ENCODE data around the gene ARID5A. TPM values are rescaled to one million over a fixed set of nuclear protein-coding genes. Genes with fewer than 3 reads are reported as not detected.
A peak's percentile ranks its signal among the peaks of the same experiment; 100 is the strongest.

Gene ARID5A
- total RNA-seq, 1 donor from 2014 or later = 17.3 TPM

GRCh38 chr2:96505231-96505889 is 31.2 kb upstream of the ARID5A start, which contains the start of gene NEURL3:
Gene NEURL3 (minus strand): TSS chr2:96505357. CDS start chr2:96505286, 71 bp downstream.
- Histone ChIP-seq H3K4me3 (no peak within 1 kb of the TSS), H3K36me3 (no peaks in the 10 kb centered on the region), H3K9me3 (replicated peaks) (no peaks in the 10 kb centered on the region), H3K4me1 (peaks cover 43% of the 10 kb centered on the region), H3K27me3 (ENCODE audit: low read depth) (peaks cover 19% of the 10 kb centered on the region), H3K27ac (replicated peaks) (no peak within 1 kb of the TSS)
- no peak for DNase-seq
- intact Hi-C loops (cut with micrococcal nuclease) = loop anchor here (5.0 kb wide), 1 partner anchor 98 kb away; no protein-coding TSS in a partner anchor
- TF ChIP-seq CTCF (IDR thresholded peaks at IDR 0.05; ENCODE audit: borderline replicate concordance) = no peak

GRCh38 chr2:96506016-96506906 is 30.3 kb upstream of the ARID5A start:
- no peak for TF ChIP-seq CTCF (IDR thresholded peaks at IDR 0.05; ENCODE audit: borderline replicate concordance)
- H3K4me1 ChIP-seq = peaks cover 38% of the 10 kb centered on the region
- no peaks in the 10 kb centered on the region for H3K9me3 ChIP-seq (replicated peaks)
- H3K27ac ChIP-seq (replicated peaks) = no peak overlapping the region
- no peak overlapping the region for H3K4me3 ChIP-seq
- peaks cover 15% of the 10 kb centered on the region for H3K27me3 ChIP-seq (ENCODE audit: low read depth)
- intact Hi-C loops (cut with micrococcal nuclease) = loop anchor here (5.0 kb wide), 1 partner anchor 99 kb away; no protein-coding TSS in a partner anchor
- no peaks in the 10 kb centered on the region for H3K36me3 ChIP-seq
- DNase-seq = no peak

GRCh38 chr2:96506907-96507240 is 29.7 kb upstream of the ARID5A start:
- no peaks in the 10 kb centered on the region for H3K9me3 ChIP-seq (replicated peaks)
- H3K36me3 ChIP-seq = no peaks in the 10 kb centered on the region
- intact Hi-C loops (cut with micrococcal nuclease) = loop anchor here (5.0 kb wide), 1 partner anchor 100 kb away; no protein-coding TSS in a partner anchor
- peaks cover 33% of the 10 kb centered on the region for H3K4me1 ChIP-seq
- no peak overlapping the region for H3K4me3 ChIP-seq
- TF ChIP-seq CTCF (IDR thresholded peaks at IDR 0.05; ENCODE audit: borderline replicate concordance) = no peak
- DNase-seq = no peak
- no peak overlapping the region for H3K27ac ChIP-seq (replicated peaks)
- H3K27me3 ChIP-seq (ENCODE audit: low read depth) = peaks cover 9% of the 10 kb centered on the region

- Histone ChIP-seq H3K4me1 (peaks cover 23% of the 10 kb centered on the region), H3K9me3 (replicated peaks) (no peaks in the 10 kb centered on the region), H3K27me3 (ENCODE audit: low read depth) (peaks cover 4% of the 10 kb centered on the region), H3K27ac (replicated peaks) (no peak overlapping the region), H3K4me3 (peak overlapping the region; percentile 62), H3K36me3 (no peaks in the 10 kb centered on the region)
- TF ChIP-seq CTCF (IDR thresholded peaks at IDR 0.05; ENCODE audit: borderline replicate concordance) = peak; percentile 100
- intact Hi-C loops (cut with micrococcal nuclease) = loop anchor here (5.0 kb wide), 1 partner anchor 101 kb away; no protein-coding TSS in a partner anchor
- DNase-seq = peak; percentile 78
Observed at GRCh38 chr2:96507957-96508520, 28.5 kb upstream of the ARID5A start.

- peak overlapping the region; percentile 62 for H3K4me3 ChIP-seq
- no peaks in the 10 kb centered on the region for H3K36me3 ChIP-seq
- no peak for DNase-seq
- H3K27me3 ChIP-seq (ENCODE audit: low read depth) = peaks cover 4% of the 10 kb centered on the region
- no peak for TF ChIP-seq CTCF (IDR thresholded peaks at IDR 0.05; ENCODE audit: borderline replicate concordance)
- intact Hi-C loops (cut with micrococcal nuclease) = loop anchor here (5.0 kb wide), 1 partner anchor 101 kb away; no protein-coding TSS in a partner anchor
- H3K4me1 ChIP-seq = peaks cover 19% of the 10 kb centered on the region
- no peaks in the 10 kb centered on the region for H3K9me3 ChIP-seq (replicated peaks)
- no peak overlapping the region for H3K27ac ChIP-seq (replicated peaks)
Observed at GRCh38 chr2:96508521-96509113, 27.9 kb upstream of the ARID5A start.

Measured in left ventricle myocardium inferior (tissue), 1 donor.